Astrocyte (in vitro differentiated cells and primary cell): Measurements from ENCODE around the gene MYPN. TPM values are rescaled to one million over a fixed set of nuclear protein-coding genes. Genes with fewer than 3 reads are reported as not detected.
"Not testable (repeated sequence)": the region's sequence is repeated elsewhere in the genome, so short reads cannot be mapped to it uniquely, and the experiment has no call there.

Source experiments
- DNase-seq: peaks from one replicate; pipeline ENCODE4 v3.0.0-alpha.2; 2010; ENCODE audit warnings: low read depth
- FAIRE-seq: peaks from 2 replicates; lab custom pipeline; 2011; peaks lifted over from hg19 to GRCh38; lab: Jason Lieb, UNC
- H2AFZ ChIP-seq: 2 replicates; pipeline ENCODE4 v1.6.0; 2012; ENCODE audit warnings: low read depth, low read length, inconsistent platforms
- H3K27ac ChIP-seq: 2 replicates; pipeline ENCODE4 v1.5.1; 2011; ENCODE audit warnings: low read depth, low read length, inconsistent platforms
- H3K27me3 ChIP-seq: 2 replicates; pipeline ENCODE4 v1.6.0; 2011; ENCODE audit warnings: low read length, inconsistent platforms; ENCODE audit not compliant: insufficient read depth
- H3K36me3 ChIP-seq: 2 replicates; pipeline ENCODE4 v1.5.1; 2011; ENCODE audit warnings: low read length, inconsistent platforms; ENCODE audit not compliant: insufficient read depth
- H3K4me1 ChIP-seq: 2 replicates; pipeline ENCODE4 v1.5.1; 2011; ENCODE audit warnings: low read length, inconsistent platforms; ENCODE audit not compliant: insufficient read depth
- H3K4me2 ChIP-seq: 2 replicates; pipeline ENCODE4 v1.6.0; 2012; ENCODE audit warnings: low read length, inconsistent platforms
- H3K4me3 ChIP-seq: 2 replicates; pipeline ENCODE4 v1.5.1; 2011; ENCODE audit warnings: low read depth, mild to moderate bottlenecking, low read length, inconsistent platforms; ENCODE audit not compliant: insufficient read depth
- H3K79me2 ChIP-seq: 2 replicates; pipeline ENCODE4 v1.6.0; 2012; ENCODE audit warnings: mild to moderate bottlenecking, low read length, inconsistent platforms; ENCODE audit not compliant: insufficient read depth
- H3K9ac ChIP-seq: 2 replicates; pipeline ENCODE4 v1.6.0; 2012; ENCODE audit warnings: mild to moderate bottlenecking, low read length, inconsistent platforms
- H3K9me3 ChIP-seq: 2 replicates; pipeline ENCODE4 v1.5.1; 2012; ENCODE audit warnings: low read depth, mild to moderate bottlenecking, low read length, inconsistent platforms; ENCODE audit not compliant: insufficient read depth
- H4K20me1 ChIP-seq: 2 replicates; pipeline ENCODE4 v1.6.0; 2012; ENCODE audit warnings: low read length, inconsistent platforms; ENCODE audit not compliant: insufficient read depth
- H3K27ac Mint-ChIP-seq: one replicate; pipeline ENCODE4 v1.8.0; 2021; ENCODE audit warnings: mild to moderate bottlenecking, mixed read lengths; ENCODE audit not compliant: unreplicated experiment
- H3K27me3 Mint-ChIP-seq: one replicate; pipeline ENCODE4 v1.8.0; 2021; ENCODE audit warnings: low read depth, mixed read lengths; ENCODE audit not compliant: unreplicated experiment
- H3K36me3 Mint-ChIP-seq: one replicate; pipeline ENCODE4 v1.8.0; 2021; ENCODE audit warnings: low read depth, mixed read lengths; ENCODE audit not compliant: unreplicated experiment
- H3K4me1 Mint-ChIP-seq: one replicate; pipeline ENCODE4 v1.8.0; 2021; ENCODE audit warnings: low read depth, mixed read lengths; ENCODE audit not compliant: unreplicated experiment
- H3K4me3 Mint-ChIP-seq: one replicate; pipeline ENCODE4 v1.8.0; 2021; ENCODE audit warnings: mild to moderate bottlenecking, moderate library complexity, mixed read lengths; ENCODE audit not compliant: unreplicated experiment
- H3K9me3 Mint-ChIP-seq: one replicate; pipeline ENCODE4 v1.8.0; 2021; ENCODE audit warnings: mild to moderate bottlenecking, mixed read lengths; ENCODE audit not compliant: unreplicated experiment
- CTCF ChIP-seq: IDR thresholded peaks from 2 replicates; pipeline ENCODE4 v1.5.1; 2011; ENCODE audit warnings: low read depth, mild to moderate bottlenecking, inconsistent platforms, low read length, moderate library complexity; ENCODE audit not compliant: insufficient read depth
- EZH2 ChIP-seq: IDR thresholded peaks from 2 replicates; pipeline ENCODE4 v1.6.1; 2012; ENCODE audit warnings: mild to moderate bottlenecking, low read length, inconsistent platforms; ENCODE audit not compliant: insufficient read depth
- total RNA-seq: library from RNA; stranded (reverse); gene quantifications from 2 replicates; pipeline ENCODE4 v1.2.1, GENCODE V29; 2021

The MYPN gene
- total RNA-seq, 1 donor from 2014 or later, result 0.11 TPM

- H3K4me1 ChIP-seq, result no peaks in the 10 kb centered on the region
- H3K36me3 ChIP-seq, result no peaks in the 10 kb centered on the region
- no peaks in the 10 kb centered on the region for H3K9me3 ChIP-seq
- no peak overlapping the region for H3K9ac ChIP-seq
- Mint-ChIP-seq H3K4me3 (no peak overlapping the region), H3K27me3 (no peaks in the 10 kb centered on the region), H3K4me1 (peaks cover 4% of the 10 kb centered on the region), H3K27ac (no peak overlapping the region), H3K36me3 (no peaks in the 10 kb centered on the region), H3K9me3 (no peaks in the 10 kb centered on the region)
- FAIRE-seq (no peak), DNase-seq (no peak)
- H3K4me2 ChIP-seq, result no peak overlapping the region
- no peaks in the 10 kb centered on the region for H3K79me2 ChIP-seq
- TF ChIP-seq EZH2 (no peak), CTCF (no peak)
- no peak overlapping the region for H3K27ac ChIP-seq
- no peak overlapping the region for H2AFZ ChIP-seq
- no peaks in the 10 kb centered on the region for H3K27me3 ChIP-seq
- no peaks in the 10 kb centered on the region for H4K20me1 ChIP-seq
- H3K4me3 ChIP-seq, result no peak overlapping the region
These were observed 85.0 kb downstream of the MYPN start for GRCh38 chr10:68194290-68194689.

GRCh38 chr10:68195776-68196175 is 86.5 kb downstream of the MYPN start:
- not testable (repeated sequence) for H4K20me1 ChIP-seq, H2AFZ ChIP-seq, H3K27ac ChIP-seq, H3K4me1 Mint-ChIP-seq, H3K79me2 ChIP-seq, H3K4me3 Mint-ChIP-seq, H3K27me3 ChIP-seq, H3K36me3 ChIP-seq, H3K4me1 ChIP-seq, H3K27me3 Mint-ChIP-seq, H3K9me3 Mint-ChIP-seq, H3K9ac ChIP-seq, DNase-seq, H3K9me3 ChIP-seq, H3K36me3 Mint-ChIP-seq, FAIRE-seq, H3K27ac Mint-ChIP-seq, H3K4me3 ChIP-seq, H3K4me2 ChIP-seq

- DNase-seq (no peak), FAIRE-seq (no peak)
- Histone ChIP-seq H3K9me3 (no peaks in the 10 kb centered on the region), H3K27me3 (no peaks in the 10 kb centered on the region), H3K36me3 (no peaks in the 10 kb centered on the region), H3K79me2 (no peaks in the 10 kb centered on the region), H3K4me3 (no peak overlapping the region), H2AFZ (no peak overlapping the region), H3K27ac (no peak overlapping the region), H4K20me1 (no peaks in the 10 kb centered on the region), H3K4me1 (no peaks in the 10 kb centered on the region), H3K9ac (no peak overlapping the region), H3K4me2 (no peak overlapping the region)
- H3K27ac Mint-ChIP-seq, result no peak overlapping the region
- H3K4me3 Mint-ChIP-seq, result no peak overlapping the region
- no peaks in the 10 kb centered on the region for H3K36me3 Mint-ChIP-seq
- H3K27me3 Mint-ChIP-seq, result no peaks in the 10 kb centered on the region
- H3K9me3 Mint-ChIP-seq, result no peaks in the 10 kb centered on the region
- TF ChIP-seq CTCF (no peak), EZH2 (no peak)
- H3K4me1 Mint-ChIP-seq, result no peaks in the 10 kb centered on the region
These were observed 87.4 kb downstream of the MYPN start for GRCh38 chr10:68196701-68197100.
